PC-9 (cell line): ENCODE results near the gene GPR137B.

Source experiments
- CTCF ChIP-seq: fragments of 200-600 bp; sonication (generic); conservative IDR thresholded peaks from 2 replicates; pipeline ENCODE4 v1.6.1; 2017; ENCODE audit warnings: mixed run types, antibody characterized with exemption, mild to moderate bottlenecking, moderate library complexity
- EZH2 ChIP-seq: fragments of 200-600 bp; sonication (generic); IDR thresholded peaks from 2 replicates; pipeline ENCODE4 v1.8.0; 2017; ENCODE audit warnings: antibody characterized with exemption, low read depth

- TF ChIP-seq CTCF (no peak), EZH2 (no peak)
Measured at GRCh38 chr1:236251587-236251986, 109.2 kb downstream of the GPR137B start.
